KOPT-K1 (cell line): ENCODE data around the gene CTTNBP2.

ENCODE experiments used
- H3K27ac ChIP-seq: fragments of 200-600 bp; sonication (generic); 2 replicates; pipeline ENCODE4 v1.5.1; 2016; ENCODE audit warnings: antibody characterized with exemption, mild to moderate bottlenecking, low read depth, low read length; ENCODE audit not compliant: poor library complexity, severe bottlenecking
- H3K36me3 ChIP-seq: fragments of 200-600 bp; sonication (generic); 2 replicates; pipeline ENCODE4 v1.5.1; 2017; ENCODE audit warnings: antibody characterized with exemption, mild to moderate bottlenecking, low read length, moderate library complexity; ENCODE audit not compliant: insufficient read depth
- H3K9me3 ChIP-seq: fragments of 200-600 bp; sonication (generic); 2 replicates; pipeline ENCODE4 v1.5.1; 2017; ENCODE audit warnings: antibody characterized with exemption, low read length, mild to moderate bottlenecking; ENCODE audit not compliant: insufficient read depth, poor library complexity, severe bottlenecking

Gene CTTNBP2, protein sequence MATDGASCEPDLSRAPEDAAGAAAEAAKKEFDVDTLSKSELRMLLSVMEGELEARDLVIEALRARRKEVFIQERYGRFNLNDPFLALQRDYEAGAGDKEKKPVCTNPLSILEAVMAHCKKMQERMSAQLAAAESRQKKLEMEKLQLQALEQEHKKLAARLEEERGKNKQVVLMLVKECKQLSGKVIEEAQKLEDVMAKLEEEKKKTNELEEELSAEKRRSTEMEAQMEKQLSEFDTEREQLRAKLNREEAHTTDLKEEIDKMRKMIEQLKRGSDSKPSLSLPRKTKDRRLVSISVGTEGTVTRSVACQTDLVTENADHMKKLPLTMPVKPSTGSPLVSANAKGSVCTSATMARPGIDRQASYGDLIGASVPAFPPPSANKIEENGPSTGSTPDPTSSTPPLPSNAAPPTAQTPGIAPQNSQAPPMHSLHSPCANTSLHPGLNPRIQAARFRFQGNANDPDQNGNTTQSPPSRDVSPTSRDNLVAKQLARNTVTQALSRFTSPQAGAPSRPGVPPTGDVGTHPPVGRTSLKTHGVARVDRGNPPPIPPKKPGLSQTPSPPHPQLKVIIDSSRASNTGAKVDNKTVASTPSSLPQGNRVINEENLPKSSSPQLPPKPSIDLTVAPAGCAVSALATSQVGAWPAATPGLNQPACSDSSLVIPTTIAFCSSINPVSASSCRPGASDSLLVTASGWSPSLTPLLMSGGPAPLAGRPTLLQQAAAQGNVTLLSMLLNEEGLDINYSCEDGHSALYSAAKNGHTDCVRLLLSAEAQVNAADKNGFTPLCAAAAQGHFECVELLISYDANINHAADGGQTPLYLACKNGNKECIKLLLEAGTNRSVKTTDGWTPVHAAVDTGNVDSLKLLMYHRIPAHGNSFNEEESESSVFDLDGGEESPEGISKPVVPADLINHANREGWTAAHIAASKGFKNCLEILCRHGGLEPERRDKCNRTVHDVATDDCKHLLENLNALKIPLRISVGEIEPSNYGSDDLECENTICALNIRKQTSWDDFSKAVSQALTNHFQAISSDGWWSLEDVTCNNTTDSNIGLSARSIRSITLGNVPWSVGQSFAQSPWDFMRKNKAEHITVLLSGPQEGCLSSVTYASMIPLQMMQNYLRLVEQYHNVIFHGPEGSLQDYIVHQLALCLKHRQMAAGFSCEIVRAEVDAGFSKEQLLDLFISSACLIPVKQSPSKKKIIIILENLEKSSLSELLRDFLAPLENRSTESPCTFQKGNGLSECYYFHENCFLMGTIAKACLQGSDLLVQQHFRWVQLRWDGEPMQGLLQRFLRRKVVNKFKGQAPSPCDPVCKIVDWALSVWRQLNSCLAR (N-terminal part only)

DNA sequence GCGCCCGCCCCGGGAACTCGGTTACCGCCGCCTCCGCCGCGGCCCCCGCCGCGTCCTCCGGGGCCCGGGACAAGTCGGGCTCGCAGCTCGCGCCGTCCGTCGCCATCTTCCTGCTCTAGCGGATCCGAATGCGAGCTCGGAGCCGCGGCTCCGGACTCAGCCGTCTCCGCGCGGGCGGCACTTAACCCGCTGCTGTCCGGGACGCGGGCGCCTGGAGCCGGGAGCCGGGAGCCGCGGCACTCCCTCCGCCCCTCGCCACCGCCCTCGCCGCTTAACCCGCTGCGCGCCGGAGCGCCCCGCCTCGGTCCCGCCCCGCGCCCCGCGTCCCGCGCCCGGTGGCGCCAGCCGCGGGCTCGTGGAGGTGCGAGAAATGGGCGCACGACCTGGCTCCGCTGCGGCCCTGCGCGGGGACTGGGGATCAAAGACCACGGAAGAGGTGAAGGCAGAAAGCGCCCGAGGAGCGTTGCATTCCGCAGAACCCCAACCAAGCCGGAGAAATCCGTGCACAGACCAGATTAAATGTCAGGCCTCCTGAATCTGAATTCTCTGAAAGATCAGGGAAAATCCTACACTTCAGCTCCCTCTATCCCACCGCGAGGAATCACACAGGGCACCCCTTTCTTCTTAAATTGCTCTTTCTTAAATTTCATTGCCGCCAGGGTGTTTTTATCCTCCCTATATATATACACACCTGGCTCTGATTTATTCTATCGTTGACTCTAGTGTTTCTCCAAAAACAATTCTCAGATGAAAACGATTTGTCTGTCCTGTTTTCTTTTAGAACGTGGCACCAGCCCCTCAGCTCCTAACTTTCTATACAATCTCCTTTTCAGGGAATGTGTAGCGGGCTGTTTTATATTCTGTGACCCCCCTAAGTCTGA lies at the start of gene CTTNBP2:
CTTNBP2 (minus strand) TSS at position 132 of the 881 bp plus-strand sequence; CDS start at position 106, 26 bp downstream.
- no peak within 1 kb of the TSS for H3K27ac ChIP-seq
- no peaks in the 10 kb centered on the region for H3K36me3 ChIP-seq
- H3K9me3 ChIP-seq, result no peaks in the 10 kb centered on the region

DNA sequence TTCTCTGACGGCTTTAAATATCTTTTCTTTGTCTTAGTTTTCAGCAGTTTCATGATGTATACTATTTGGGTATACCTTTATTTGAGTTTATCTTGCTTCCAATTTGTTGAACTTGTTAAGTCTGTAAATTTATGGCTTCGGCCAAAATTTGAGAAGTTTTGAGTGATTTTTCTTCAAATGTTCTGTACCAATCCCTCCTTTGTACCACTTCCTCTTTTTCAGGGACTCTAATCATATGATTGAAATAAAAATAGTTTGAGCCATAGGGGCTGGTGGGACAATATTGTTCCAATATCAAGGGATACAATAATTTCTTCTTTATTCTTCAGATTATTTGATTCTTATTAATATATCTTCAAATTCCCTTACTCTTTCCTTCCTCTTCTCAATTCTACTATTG lies 43.1 kb upstream of the CTTNBP2 start:
- no peaks in the 10 kb centered on the region for H3K9me3 ChIP-seq
- no peak overlapping the region for H3K27ac ChIP-seq
- H3K36me3 ChIP-seq, result no peaks in the 10 kb centered on the region

DNA sequence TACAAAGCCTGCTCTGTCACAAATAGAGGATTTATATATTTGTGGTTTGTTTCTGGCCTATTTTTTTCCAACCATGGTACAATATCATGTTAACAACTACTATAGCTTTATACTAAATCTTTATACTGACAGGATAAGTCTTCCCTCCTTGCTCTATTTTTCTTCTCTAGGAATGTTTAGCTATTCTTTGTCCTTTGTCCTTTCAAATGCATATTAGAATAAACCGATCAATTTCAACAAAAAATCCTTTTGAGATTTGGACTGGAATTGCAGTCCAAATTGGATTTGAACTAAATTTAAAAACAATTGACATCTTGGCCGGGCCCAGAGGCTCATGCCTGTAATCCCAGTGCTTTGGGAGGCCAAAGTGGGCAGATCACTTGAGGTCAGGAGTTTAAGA lies 39.2 kb upstream of the CTTNBP2 start:
- Histone ChIP-seq H3K9me3 (no peaks in the 10 kb centered on the region), H3K36me3 (no peaks in the 10 kb centered on the region), H3K27ac (no peak overlapping the region)

DNA sequence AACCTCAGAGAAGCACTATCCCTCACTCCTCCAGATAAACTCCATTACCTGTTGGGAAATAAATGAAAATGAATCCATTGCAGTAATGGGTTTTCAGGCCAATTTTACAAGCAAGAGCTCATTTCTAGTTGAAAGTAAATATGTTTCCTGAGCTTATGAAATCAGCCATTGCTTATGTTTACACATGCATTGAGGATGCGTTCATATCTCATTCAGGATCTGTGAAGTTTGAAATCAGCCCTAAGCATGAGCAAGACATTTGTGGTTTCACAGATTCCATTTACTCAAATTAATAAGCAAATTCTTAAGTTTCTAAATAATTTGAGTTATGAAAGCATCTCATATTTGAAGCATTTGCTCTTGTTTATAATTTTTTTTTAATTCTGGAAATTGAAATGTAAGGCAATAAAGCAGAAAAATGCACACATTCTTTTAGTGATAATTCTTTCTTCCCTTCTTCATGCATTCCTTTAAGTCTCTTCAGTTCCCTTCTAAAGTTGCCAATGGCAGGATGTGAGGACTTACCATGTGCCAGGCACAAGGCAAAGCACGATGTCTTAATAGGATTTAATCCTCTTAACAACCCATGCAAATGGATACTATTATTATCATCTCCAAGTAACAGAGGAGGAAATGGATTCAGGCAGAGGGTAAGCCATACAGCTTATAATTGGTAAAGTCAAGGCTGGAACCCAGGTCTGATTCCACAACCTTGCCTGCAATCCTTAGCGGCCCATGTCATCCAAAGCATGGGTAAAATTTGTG lies 35.0 kb upstream of the CTTNBP2 start:
- Histone ChIP-seq H3K9me3 (no peaks in the 10 kb centered on the region), H3K27ac (no peak overlapping the region), H3K36me3 (no peaks in the 10 kb centered on the region)

DNA sequence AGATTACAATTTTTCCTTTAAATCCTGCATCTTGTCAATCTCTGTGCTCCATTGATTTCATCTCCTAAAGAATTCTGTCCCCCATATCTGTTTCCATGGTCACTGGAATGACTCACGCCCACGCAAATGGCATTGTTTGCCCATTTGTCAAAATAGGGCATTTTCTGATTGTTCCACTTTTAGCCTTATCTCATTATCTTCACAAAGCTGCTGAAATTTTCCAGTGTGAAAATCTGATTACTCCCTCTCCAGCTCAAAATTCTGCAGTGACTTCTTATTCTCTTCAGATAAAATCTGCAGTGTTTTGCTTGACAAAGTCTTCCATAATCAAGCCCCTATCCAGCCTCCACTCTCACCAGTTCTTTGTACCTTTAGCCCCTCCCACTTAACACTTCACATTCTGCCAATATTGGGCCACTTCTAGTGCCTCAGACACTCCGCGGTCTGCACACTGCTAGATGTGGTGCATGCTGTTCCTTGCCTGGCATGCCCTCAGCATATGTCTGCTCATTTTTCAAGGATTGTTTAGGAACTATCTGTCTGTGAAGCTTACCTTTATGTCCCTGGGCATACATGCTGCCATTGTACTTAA lies 33.9 kb upstream of the CTTNBP2 start:
- no peaks in the 10 kb centered on the region for H3K9me3 ChIP-seq
- H3K36me3 ChIP-seq, result no peaks in the 10 kb centered on the region
- H3K27ac ChIP-seq, result no peak overlapping the region

DNA sequence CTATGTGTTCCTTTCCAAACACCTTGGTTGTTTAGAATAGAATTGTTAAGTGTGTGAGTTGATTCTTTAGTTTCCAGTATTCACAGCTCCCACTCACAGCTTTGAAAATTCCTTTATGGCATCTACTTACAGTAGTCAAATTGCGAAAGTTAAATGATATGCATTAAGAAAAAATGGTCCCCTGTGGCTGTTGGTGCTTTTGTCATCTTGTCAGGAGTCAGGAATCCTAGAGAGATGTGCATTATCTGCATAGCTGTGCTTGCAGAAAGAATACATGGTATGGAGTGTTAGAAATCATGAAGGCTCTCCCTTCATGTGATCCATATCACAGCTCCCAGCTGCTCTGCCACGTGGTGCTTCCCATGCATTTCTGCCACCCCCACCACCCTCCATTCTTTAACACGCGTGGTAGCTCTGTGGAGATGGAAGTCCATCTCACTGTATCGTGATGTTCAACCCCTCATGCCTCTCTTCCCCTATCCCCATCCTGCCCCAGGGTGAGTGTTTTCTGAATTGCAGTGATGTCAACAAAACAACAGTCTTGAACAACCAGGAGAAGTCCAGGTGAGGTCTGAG lies 29.2 kb upstream of the CTTNBP2 start:
- Histone ChIP-seq H3K27ac (no peak overlapping the region), H3K9me3 (no peaks in the 10 kb centered on the region), H3K36me3 (no peaks in the 10 kb centered on the region)

DNA sequence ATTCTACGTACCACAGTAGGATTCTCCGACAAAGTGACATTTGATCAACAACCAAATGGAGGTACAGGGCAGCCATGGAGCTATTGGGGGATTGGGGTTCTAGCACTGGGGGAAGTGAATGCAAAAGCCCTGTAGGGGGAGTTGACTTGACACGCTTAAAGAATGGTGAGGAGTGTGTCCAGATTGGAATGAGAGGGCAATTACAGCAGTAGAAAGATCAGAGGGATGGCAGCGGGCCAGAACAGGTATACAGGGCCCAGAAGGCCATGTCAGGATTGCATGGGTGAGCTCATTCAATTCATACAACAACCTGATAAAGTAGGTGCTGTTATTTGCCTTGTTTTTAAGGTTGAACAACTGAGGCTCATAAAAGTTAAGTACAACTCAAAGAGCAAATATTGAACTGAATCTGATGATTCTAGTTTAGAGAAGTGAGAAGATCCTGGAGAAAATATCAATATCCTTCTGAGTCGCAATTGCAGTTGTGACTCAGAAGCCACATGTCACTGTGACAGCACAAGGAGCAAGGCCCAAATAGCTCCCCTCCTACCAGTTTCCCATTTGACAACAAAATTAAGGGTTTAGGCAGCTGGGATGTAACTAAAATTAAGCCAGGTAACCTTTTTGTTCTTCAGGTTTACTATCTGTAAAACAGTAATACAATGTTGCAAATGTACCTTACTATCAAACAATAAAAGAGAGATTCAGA lies 28.0 kb upstream of the CTTNBP2 start:
- Histone ChIP-seq H3K36me3 (no peaks in the 10 kb centered on the region), H3K27ac (no peak overlapping the region), H3K9me3 (no peaks in the 10 kb centered on the region)

DNA sequence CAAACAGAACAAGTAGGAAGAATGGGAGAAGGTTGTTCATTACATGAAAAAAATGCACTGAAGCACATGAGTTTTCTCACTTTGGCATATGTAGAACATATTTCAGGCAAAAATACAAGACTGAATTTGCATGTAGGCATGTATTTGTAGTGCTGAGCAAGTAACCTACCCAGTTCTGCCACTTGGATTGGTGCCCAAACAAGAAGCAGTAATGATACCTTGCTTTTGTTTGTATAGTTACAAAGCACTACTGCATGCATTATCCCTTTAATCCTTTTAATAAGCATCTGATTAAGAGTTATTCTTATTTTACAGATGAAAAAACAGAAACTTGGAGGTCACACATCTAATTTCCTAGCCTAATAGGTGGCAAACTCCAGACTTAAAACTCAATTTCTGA lies 23.1 kb upstream of the CTTNBP2 start:
- Histone ChIP-seq H3K27ac (no peak overlapping the region), H3K36me3 (no peaks in the 10 kb centered on the region), H3K9me3 (no peaks in the 10 kb centered on the region)

DNA sequence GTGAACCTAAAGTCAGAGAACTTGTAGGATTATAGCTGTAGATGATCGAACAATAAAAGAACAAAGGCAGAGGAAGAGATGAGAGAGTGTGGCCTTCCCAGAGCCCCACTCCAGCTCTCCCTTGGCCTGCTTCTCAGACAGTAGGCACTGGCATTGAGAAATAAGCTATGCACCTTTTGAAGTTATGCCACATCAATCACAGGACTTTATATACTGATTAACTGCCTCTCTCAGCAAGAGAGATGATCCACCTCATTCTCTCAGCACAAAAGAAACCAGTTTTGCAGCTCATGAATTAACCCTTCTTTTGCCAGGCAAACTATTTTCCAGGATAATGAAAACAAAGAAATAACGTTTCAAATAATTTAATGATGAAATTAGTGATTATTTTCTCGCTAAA lies 22.0 kb upstream of the CTTNBP2 start:
- no peaks in the 10 kb centered on the region for H3K9me3 ChIP-seq
- H3K36me3 ChIP-seq, result no peaks in the 10 kb centered on the region
- H3K27ac ChIP-seq, result no peak overlapping the region

DNA sequence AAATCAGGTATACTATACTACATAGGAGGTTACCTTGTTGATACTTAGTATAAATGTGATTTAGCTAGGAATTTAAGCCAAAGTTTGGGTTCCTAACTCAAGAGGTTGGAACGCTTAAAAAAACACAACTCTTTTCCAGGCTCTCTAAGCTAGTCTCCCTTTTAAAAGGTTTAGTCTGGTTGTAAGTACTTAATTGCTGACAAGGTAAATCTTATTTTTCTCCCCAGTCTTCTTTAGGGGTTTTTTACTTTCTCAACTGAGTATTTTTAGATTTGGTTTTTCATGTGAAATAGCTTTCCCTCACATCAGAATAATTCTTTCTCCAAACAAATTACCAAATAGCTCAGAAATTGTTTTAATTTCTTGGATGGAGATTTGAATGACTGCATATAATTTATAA lies 20.8 kb upstream of the CTTNBP2 start:
- H3K36me3 ChIP-seq, result no peaks in the 10 kb centered on the region
- H3K27ac ChIP-seq, result no peak overlapping the region
- H3K9me3 ChIP-seq, result no peaks in the 10 kb centered on the region

DNA sequence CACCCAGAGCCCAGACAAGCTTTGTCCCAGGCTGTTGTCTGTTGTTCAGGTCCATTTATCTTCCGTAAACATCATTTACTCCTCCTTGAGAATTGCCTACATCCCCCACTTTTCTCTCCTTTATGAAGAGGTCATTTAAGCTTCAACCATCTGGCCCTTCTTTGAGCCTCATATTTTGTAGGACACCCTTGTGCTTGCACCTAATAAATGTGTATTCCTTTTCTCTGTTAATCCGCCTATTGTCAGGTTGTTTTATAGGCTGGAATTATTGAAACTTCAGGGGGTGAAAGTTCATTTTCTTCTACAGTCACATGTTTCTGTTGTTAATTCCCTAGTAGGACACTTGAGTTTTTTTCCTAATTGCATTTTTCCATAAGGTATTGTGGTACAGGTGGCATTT lies 19.6 kb upstream of the CTTNBP2 start:
- Histone ChIP-seq H3K9me3 (no peaks in the 10 kb centered on the region), H3K27ac (no peak overlapping the region), H3K36me3 (no peaks in the 10 kb centered on the region)

DNA sequence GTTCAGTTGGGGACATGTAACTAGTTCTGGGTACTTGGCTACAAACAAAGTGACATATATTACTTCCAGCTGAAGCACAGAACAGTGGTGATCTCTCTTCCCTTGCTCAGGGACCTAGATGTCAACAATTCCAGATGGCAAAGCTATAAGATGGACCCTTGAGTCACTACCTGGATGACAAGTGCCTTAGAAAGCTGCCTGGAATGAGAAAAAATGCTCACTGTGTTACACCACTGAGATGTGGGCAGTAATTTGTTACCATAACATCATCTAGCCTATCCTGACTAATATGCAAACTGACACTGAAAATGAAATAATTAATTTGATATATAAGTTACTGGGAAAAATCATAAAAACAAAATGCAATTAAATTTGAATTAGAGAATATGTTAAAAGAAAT lies 16.4 kb upstream of the CTTNBP2 start:
- H3K27ac ChIP-seq, result no peak overlapping the region
- H3K9me3 ChIP-seq, result no peaks in the 10 kb centered on the region
- H3K36me3 ChIP-seq, result no peaks in the 10 kb centered on the region
